K562 (cell line): ENCODE data around the gene KIAA2012. TPM values are rescaled to one million over a fixed set of nuclear protein-coding genes. Genes with fewer than 3 reads are reported as not detected.

ENCODE experiments used
- ATAC-seq: fragments of 200-7000 bp; cut with Tn5 transposase; 3 replicates; pipeline ENCODE4 v1.9.1; 2020; ENCODE audit warnings: moderate library complexity
- BruUV-seq: library from RNA; stranded (reverse); fragments of 400-500 nt; replicated peaks from 2 replicates; lab custom pipeline; 2021; lab: Mats Ljungman, UMichigan
- CTCF ChIA-PET: fragments of 300-600 bp; formaldehyde crosslinking; extraction: SDS; loops from one replicate; lab custom pipeline; 2021; ENCODE audit warnings: low intra/inter-chr PET ratio; lab: Yijun Ruan, JAX
- POLR2A ChIA-PET: fragments of 300-600, 350-650 bp; sonication (Branson Sonifier 250); formaldehyde crosslinking; extraction: SDS; loops from one replicate; lab custom pipeline; 2021; ENCODE audit warnings: antibody characterized with exemption, inconsistent platforms; lab: Yijun Ruan, JAX
- DNase-seq, 4 experiments: peaks; one replicate each; pipeline versions ENCODE4 v3.0.0 to v3.0.0-alpha.2; 2011 to 2018; ENCODE audit warnings: low spot score in 3 of 4, mixed read lengths in 3 of 4; ENCODE audit errors: extremely low read depth in 1 of 4
- FAIRE-seq: peaks from 2 replicates; lab custom pipeline; 2011; peaks lifted over from hg19 to GRCh38; lab: Jason Lieb, UNC
- H2AFZ ChIP-seq: 2 replicates; pipeline ENCODE4 v1.6.0; 2011; ENCODE audit warnings: low read depth, low read length, control low read depth, inconsistent platforms
- H3K27ac ChIP-seq: fragments of 200-600 bp; 3 replicates; pipeline ENCODE4 v1.8.0; 2011; ENCODE audit warnings: low read depth, mild to moderate bottlenecking, control low read depth, inconsistent platforms, low read length, moderate library complexity, mixed read lengths; ENCODE audit errors: extremely low read depth
- H3K27me3 ChIP-seq, 2 experiments: fragments of 300-600 bp in 1 of 2; 2 replicates in 1 of 2; 3 replicates in 1 of 2; pipeline versions ENCODE4 v1.6.0 to v1.8.0; 2011; ENCODE audit warnings: inconsistent platforms in 2 of 2, low read length in 2 of 2, mild to moderate bottlenecking in 1 of 2, mixed read lengths in 1 of 2, moderate library complexity in 1 of 2; ENCODE audit not compliant: control insufficient read depth in 2 of 2, insufficient read depth in 2 of 2
- H3K36me3 ChIP-seq: fragments of 300-600 bp; 3 replicates; pipeline ENCODE4 v1.8.0; 2011; ENCODE audit warnings: mild to moderate bottlenecking, low read length, inconsistent platforms; ENCODE audit not compliant: control insufficient read depth, insufficient read depth
- H3K4me1 ChIP-seq, 2 experiments: fragments of 200-600 bp in 1 of 2; replicated peaks in 1 of 2; 2 replicates in 1 of 2; 3 replicates in 1 of 2; pipeline versions ENCODE4 v1.5.1 to v1.8.0; 2011; ENCODE audit warnings: inconsistent platforms in 2 of 2, low read length in 2 of 2, mild to moderate bottlenecking in 1 of 2, mixed read lengths in 1 of 2, moderate library complexity in 1 of 2; ENCODE audit not compliant: control insufficient read depth in 2 of 2, insufficient read depth in 2 of 2
- H3K4me2 ChIP-seq: 2 replicates; pipeline ENCODE4 v1.6.1; 2011; ENCODE audit warnings: low read length, control low read depth, inconsistent platforms, mixed read lengths; ENCODE audit not compliant: insufficient read depth
- H3K4me3 ChIP-seq: fragments of 200-600 bp; sonication (generic), shearing (Covaris generic); 2 replicates; pipeline ENCODE4 v1.5.1; 2016; ENCODE audit warnings: control low read depth, inconsistent platforms
- H3K79me2 ChIP-seq: fragments of 200-600 bp; 3 replicates; pipeline ENCODE4 v1.8.0; 2011; ENCODE audit warnings: low read length, inconsistent platforms; ENCODE audit not compliant: control insufficient read depth, insufficient read depth
- H3K9ac ChIP-seq, 2 experiments: 2 replicates each; pipeline versions ENCODE4 v1.6.0 to v1.6.1; 2011; ENCODE audit warnings: low read depth in 2 of 2, low read length in 2 of 2, control low read depth in 1 of 2, inconsistent platforms in 1 of 2, mild to moderate bottlenecking in 1 of 2, mixed read lengths in 1 of 2; ENCODE audit not compliant: insufficient read depth in 1 of 2
- H3K9me1 ChIP-seq: one replicate; pipeline ENCODE4 v1.6.0; 2011; ENCODE audit warnings: inconsistent platforms, mild to moderate bottlenecking, low read length, moderate library complexity; ENCODE audit not compliant: control insufficient read depth, insufficient read depth
- H3K9me3 ChIP-seq: replicated peaks from 2 replicates; pipeline ENCODE4 v1.5.1; 2011; ENCODE audit warnings: low read depth, low read length, inconsistent platforms; ENCODE audit not compliant: control insufficient read depth, insufficient read depth
- H4K20me1 ChIP-seq: replicated peaks from 2 replicates; pipeline ENCODE4 v1.6.1; 2011; ENCODE audit warnings: low read length, inconsistent platforms, mixed read lengths; ENCODE audit not compliant: control insufficient read depth, insufficient read depth
- FOS ChIP-seq: IDR thresholded peaks from 3 replicates; pipeline ENCODE4 v1.6.1; 2011; ENCODE audit not compliant: insufficient read length; ENCODE audit errors: extremely low read depth
- ILK ChIP-seq: fragments of 450-650 bp; IDR thresholded peaks from 2 replicates; pipeline ENCODE4 v1.6.1; 2016; ENCODE audit warnings: missing genetic modification characterization, low read depth, mild to moderate bottlenecking, missing compliant biosample characterization, moderate library complexity, borderline replicate concordance
- KDM1A ChIP-seq, 2 experiments: fragments of 450-650 bp; IDR thresholded peaks; 2 replicates each; pipeline ENCODE4 v1.6.1; 2016; ENCODE audit warnings: mild to moderate bottlenecking in 2 of 2
- MEF2D ChIP-seq: conservative IDR thresholded peaks from 2 replicates; pipeline ENCODE4 v1.6.1; 2016; ENCODE audit warnings: low read depth, missing genetic modification characterization, missing compliant biosample characterization
- RUNX1 ChIP-seq: sonication (generic); IDR thresholded peaks from 2 replicates; pipeline ENCODE4 v1.6.1; 2016; ENCODE audit warnings: antibody characterized with exemption, low read depth
- SAFB ChIP-seq: fragments of 200-400 bp; formaldehyde crosslinking; IDR thresholded peaks from 2 replicates; pipeline ENCODE4 v1.6.1; 2017; ENCODE audit warnings: low read depth, low read length, borderline replicate concordance
- SMAD4 ChIP-seq: fragments of 250-450 bp; sonication (Bioruptor Pico); conservative IDR thresholded peaks from 2 replicates; pipeline ENCODE4 v1.8.0; 2021; ENCODE audit warnings: inconsistent platforms, mild to moderate bottlenecking, moderate library complexity
- TCF7L2 ChIP-seq: fragments of 150-350 bp; IDR thresholded peaks from 2 replicates; pipeline ENCODE4 v1.6.1; 2016; ENCODE audit warnings: low read depth, mild to moderate bottlenecking, low read length, moderate library complexity
- ZBTB49 ChIP-seq: sonication (generic); formaldehyde crosslinking; IDR thresholded peaks from 2 replicates; pipeline ENCODE4 v1.8.0; 2022; ENCODE audit warnings: missing genetic modification reagents, mild to moderate bottlenecking, borderline replicate concordance
- ZNF263 ChIP-seq: sonication (generic); formaldehyde crosslinking; IDR thresholded peaks from 2 replicates; pipeline ENCODE4 v1.8.0; 2022; ENCODE audit warnings: mild to moderate bottlenecking, missing genetic modification reagents, borderline replicate concordance
- ZNF583 ChIP-seq: fragments of 250-450 bp; sonication (Bioruptor Pico); IDR thresholded peaks from 2 replicates; pipeline ENCODE4 v1.4.0; 2020
- WGBS: fragments of 100-300 bp; shearing (Covaris generic); methylation state at CpG from one replicate; pipeline ENCODE4 v1.1.6; 2016; ENCODE audit warnings: low coverage, mixed read lengths; ENCODE audit not compliant: insufficient coverage; ENCODE audit errors: missing lambda C conversion rate; 5-methylcytosine and 5-hydroxymethylcytosine counted together
- in situ Hi-C: fragments of 300-500 bp; cut with MboI; formaldehyde crosslinking; loops from 4 replicates; pipeline ENCODE4 v1.15.0; 2018; ENCODE audit warnings: inconsistent platforms, mixed read lengths
- intact Hi-C: fragments of 100-400 bp; cut with micrococcal nuclease; formaldehyde crosslinking; loops from 2 replicates; pipeline ENCODE4 v1.14.2; 2022
- polyA plus RNA-seq, 8 experiments: library from polyadenylated mRNA; depleted of rRNA in 4 of 8; stranded (reverse) in 5 of 8; unstranded in 3 of 8; fragments of >200 nt; fragmentation: Nextera tagmentation in 2 of 8; fragmentation: Illumina TruSeq in 1 of 8; extraction: Ambion mirVana in 2 of 8; extraction: Trizol in 1 of 8; gene quantifications; 2 replicates each; pipeline versions ENCODE4 v1.2.1 to v1.2.3, GENCODE V29; 2011 to 2014; ENCODE audit warnings: inconsistent platforms in 1 of 8, missing spikeins in 1 of 8
- total RNA-seq, 7 experiments: library from RNA; depleted of rRNA in 6 of 7; stranded (reverse); fragments of >200 nt in 6 of 7; fragmentation: Illumina TruSeq in 2 of 7; extraction: Trizol in 2 of 7; gene quantifications; 2 replicates each; pipeline versions ENCODE4 v1.2.1 to v1.2.3, GENCODE V29; 2011 to 2021; ENCODE audit warnings: low replicate concordance in 1 of 7

Gene KIAA2012
- total and polyA plus RNA-seq, 9 of the 15 experiments (the other 6 are each of a cell fraction or from before 2014, with no cell fraction given) = not detected

GRCh38 chr2:202187570-202187969, 114.5 kb downstream of the KIAA2012 start:
- Histone ChIP-seq H3K27ac (no peak overlapping the region), H3K9me3 (no peaks in the 10 kb centered on the region), H3K36me3 (no peaks in the 10 kb centered on the region), H2AFZ (no peak overlapping the region), H3K9ac (no peak overlapping the region), H3K4me1 (no peaks in the 10 kb centered on the region; a peak in 1 of 5 replicates), H3K27me3 (peaks cover 11 to 36% of the 10 kb centered on the region in 2 experiments; a peak in 4 of 5 replicates), H3K4me2 (no peak overlapping the region), H3K9me1 (no peaks in the 10 kb centered on the region), H3K79me2 (no peaks in the 10 kb centered on the region), H3K4me3 (no peak overlapping the region), H4K20me1 (no peaks in the 10 kb centered on the region)
- FAIRE-seq (no peak), DNase-seq (no peak), ATAC-seq (no peak)
- ChIA-PET POLR2A (interaction anchor here (0.6 kb wide), 1 partner anchor 35 kb away, joined by 3 read pairs; no protein-coding TSS in a partner anchor), CTCF (no interaction called here)
- no TSS peak for BruUV-seq
- in situ Hi-C loops (loop anchor here (10.0 kb wide), 1 partner anchor 333 kb away; no protein-coding TSS in a partner anchor), intact Hi-C loops (no loop called here)
- TF ChIP-seq KDM1A (IDR thresholded peaks at IDR 0.05) = 0 out of 4 replicates have a peak, but pooled peaks of 1 of the 2 experiments have one; percentile 7
- no peak for TF ChIP-seq ZNF263 (CRISPR knock-in tag)
- WGBS = 0% methylated on average over 1 of the region's 1 CpG

GRCh38 chr2:202193305-202193704, 120.2 kb downstream of the KIAA2012 start:
- intact Hi-C loops = no loop called here
- no peak overlapping the region for H3K27ac ChIP-seq
- no peak overlapping the region for H2AFZ ChIP-seq
- POLR2A ChIA-PET = interaction anchor here (1.4 kb wide), 1 partner anchor 9 kb away, joined by 3 read pairs; no protein-coding TSS in a partner anchor
- H3K9ac ChIP-seq = no peak overlapping the region
- peak; percentile 49; the same call in 2 of the 3 replicates for ATAC-seq
- H3K4me1 ChIP-seq = no peaks in the 10 kb centered on the region; a peak in 1 of 5 replicates
- CTCF ChIA-PET = no interaction called here
- H3K4me2 ChIP-seq = no peak overlapping the region
- no TSS peak for BruUV-seq
- H3K36me3 ChIP-seq = no peaks in the 10 kb centered on the region
- H3K79me2 ChIP-seq = no peaks in the 10 kb centered on the region
- WGBS = 21% methylated on average over 5 of the region's 5 CpGs
- H4K20me1 ChIP-seq = no peaks in the 10 kb centered on the region
- in situ Hi-C loops = no loop called here
- FAIRE-seq = no peak
- DNase-seq = no peak
- H3K4me3 ChIP-seq = no peak overlapping the region
- H3K9me3 ChIP-seq = no peaks in the 10 kb centered on the region
- H3K27me3 ChIP-seq = peaks cover 3 to 23% of the 10 kb centered on the region in 2 experiments; a peak in 4 of 5 replicates
- H3K9me1 ChIP-seq = no peaks in the 10 kb centered on the region
- TF ChIP-seq FOS (no peak), ZBTB49 (CRISPR knock-in tag) (no peak), ILK (tag) (no peak), MEF2D (no peak), ZNF583 (CRISPR knock-in tag) (no peak), TCF7L2 (no peak), SAFB (no peak), SMAD4 (CRISPR knock-in tag) (no peak), RUNX1 (no peak)
